ENCODE data around the gene MFAP2.

Gene MFAP2

GRCh38 chr1:16981269-16981849 lies 939 bp upstream of the MFAP2 start:
- DNase-seq = no peak

GRCh38 chr1:16979475-16980327 lies 719 bp downstream of the MFAP2 start:
- no peak for DNase-seq

GRCh38 chr1:16978567-16979474 lies 1.6 kb downstream of the MFAP2 start:
- peak in 3 of 58 donors; percentile 6 to 16 (median 16) for DNase-seq

- no peak for DNase-seq
Observed at GRCh38 chr1:16978139-16978538, 2.3 kb downstream of the MFAP2 start.

GRCh38 chr1:16977377-16977776 lies 3.0 kb downstream of the MFAP2 start:
- no peak for DNase-seq

GRCh38 chr1:16976966-16977365 lies 3.5 kb downstream of the MFAP2 start:
- DNase-seq = no peak

- no peak for DNase-seq
Observed at GRCh38 chr1:16975838-16976237, 4.6 kb downstream of the MFAP2 start.

GRCh38 chr1:16975211-16975610 lies 5.2 kb downstream of the MFAP2 start:
- DNase-seq = no peak

- no peak for DNase-seq
Observed at GRCh38 chr1:16973215-16973614, 7.2 kb downstream of the MFAP2 start.

- no peak for DNase-seq
Observed at GRCh38 chr1:16972189-16972895, 8.1 kb downstream of the MFAP2 start.

- no peak for DNase-seq
Observed at GRCh38 chr1:16971341-16972188, 8.9 kb downstream of the MFAP2 start.

- DNase-seq = no peak
Observed at GRCh38 chr1:16970132-16970910, 10.1 kb downstream of the MFAP2 start.

GRCh38 chr1:16969651-16970050 lies 10.8 kb downstream of the MFAP2 start:
- DNase-seq = no peak

GRCh38 chr1:16969057-16969611 lies 11.3 kb downstream of the MFAP2 start:
- DNase-seq = no peak

- DNase-seq = no peak
Observed at GRCh38 chr1:16968372-16968771, 12.0 kb downstream of the MFAP2 start.

- DNase-seq = no peak
Observed at GRCh38 chr1:16967962-16968361, 12.5 kb downstream of the MFAP2 start.

- DNase-seq = peak in 25 of 58 donors; percentile 5 to 60 (median 23)
Observed at GRCh38 chr1:16967095-16967575, 13.3 kb downstream of the MFAP2 start.

GRCh38 chr1:16966282-16966681 lies 14.1 kb downstream of the MFAP2 start:
- no peak for DNase-seq
